Right ventricle myocardium inferior (tissue), 1 donor: ENCODE results near the gene SUGCT. TPM values are rescaled to one million over a fixed set of nuclear protein-coding genes. Genes with fewer than 3 reads are reported as not detected.

Source experiments
- ATAC-seq: fragments of 200-7000 bp; cut with Tn5 transposase; one replicate; pipeline ENCODE4 v1.9.1; 2020; ENCODE audit warnings: mild to moderate bottlenecking, moderate library complexity
- DNase-seq: peaks from one replicate; pipeline ENCODE4 v3.0.0; 2021; ENCODE audit errors: missing footprints
- intact Hi-C: fragments of 100-400 bp; cut with DNase I; formaldehyde crosslinking; loops from one replicate; pipeline ENCODE4 v1.11.0; 2022
- total RNA-seq: library from RNA; stranded (reverse); fragmentation: NEBNext Ultra II Directional; extraction: Animal tissue kit (Norgen Biotek cat#: 25700); gene quantifications from one replicate; pipeline ENCODE4 v1.2.1, GENCODE V29; 2021
- donor health status: DM: no; HTN: yes; CAD: no; lungs with severe emphysema.

The SUGCT gene
- total RNA-seq, 1 donor from 2014 or later: 4.4 TPM

DNA sequence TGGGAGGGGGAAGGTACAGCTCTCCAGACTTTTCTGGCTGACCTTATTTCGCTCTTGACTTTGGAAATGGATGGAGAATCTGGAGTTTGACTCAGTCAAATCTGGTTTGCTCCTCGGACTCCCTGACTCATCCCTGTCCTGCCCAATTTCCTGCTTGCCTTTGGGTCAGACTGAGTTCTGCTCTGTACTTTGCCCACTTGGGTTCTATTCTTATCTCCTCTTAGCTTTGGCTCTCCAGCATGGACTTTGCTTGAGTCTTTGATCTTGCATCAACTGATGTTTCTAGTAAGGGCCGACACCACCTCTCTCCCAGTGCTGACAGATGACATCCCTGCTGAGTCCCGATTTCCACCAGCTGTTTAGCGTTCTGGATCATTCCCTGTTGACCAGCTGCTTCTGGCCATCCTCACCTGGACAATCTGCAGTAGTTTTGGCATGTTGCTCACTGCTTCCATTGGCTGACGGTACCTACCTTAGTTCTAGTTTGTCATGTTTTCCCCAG is 335.3 kb downstream of the SUGCT start:
- ATAC-seq: no peak
- peak; percentile 44 for DNase-seq
- intact Hi-C loops: no loop called here

DNA sequence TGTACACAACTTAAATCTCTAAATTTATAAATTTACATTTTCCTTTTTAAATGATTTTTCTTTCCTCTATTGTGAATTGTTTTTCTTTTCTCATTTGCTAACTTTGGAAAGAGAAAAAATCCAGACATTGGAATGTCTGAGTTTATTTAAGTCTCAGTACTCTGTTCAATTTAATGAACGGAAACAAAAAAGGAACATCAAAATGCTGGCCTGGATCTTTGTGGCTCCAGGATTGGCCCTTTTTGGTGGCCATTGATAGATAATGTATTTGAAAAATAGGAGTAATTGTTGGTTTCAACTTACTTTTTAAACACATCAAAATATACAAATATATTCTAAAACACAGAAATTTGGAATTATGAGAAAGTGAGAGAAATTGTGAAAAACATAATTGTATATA is 336.0 kb downstream of the SUGCT start:
- ATAC-seq (no peak), DNase-seq (no peak)
- intact Hi-C loops: no loop called here

DNA sequence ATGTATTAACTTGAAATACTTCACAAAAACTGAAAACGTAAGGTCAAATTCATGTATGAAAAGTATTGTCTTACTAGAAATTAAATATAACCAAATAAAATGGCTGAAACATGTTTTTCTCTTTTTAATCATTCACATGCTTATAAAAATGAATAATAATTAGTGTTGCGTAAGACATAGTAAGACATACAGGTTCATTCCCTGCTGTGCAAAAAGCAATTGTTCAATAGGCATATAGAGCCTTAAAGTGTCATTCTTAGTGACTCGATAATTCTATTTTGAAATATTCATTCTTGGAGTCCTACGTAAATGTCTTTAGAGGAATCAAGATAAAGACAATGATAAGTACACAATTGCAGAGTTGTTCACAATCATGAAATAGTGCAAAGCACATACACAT is 337.1 kb downstream of the SUGCT start:
- DNase-seq (no peak), ATAC-seq (no peak)
- intact Hi-C loops: no loop called here

DNA sequence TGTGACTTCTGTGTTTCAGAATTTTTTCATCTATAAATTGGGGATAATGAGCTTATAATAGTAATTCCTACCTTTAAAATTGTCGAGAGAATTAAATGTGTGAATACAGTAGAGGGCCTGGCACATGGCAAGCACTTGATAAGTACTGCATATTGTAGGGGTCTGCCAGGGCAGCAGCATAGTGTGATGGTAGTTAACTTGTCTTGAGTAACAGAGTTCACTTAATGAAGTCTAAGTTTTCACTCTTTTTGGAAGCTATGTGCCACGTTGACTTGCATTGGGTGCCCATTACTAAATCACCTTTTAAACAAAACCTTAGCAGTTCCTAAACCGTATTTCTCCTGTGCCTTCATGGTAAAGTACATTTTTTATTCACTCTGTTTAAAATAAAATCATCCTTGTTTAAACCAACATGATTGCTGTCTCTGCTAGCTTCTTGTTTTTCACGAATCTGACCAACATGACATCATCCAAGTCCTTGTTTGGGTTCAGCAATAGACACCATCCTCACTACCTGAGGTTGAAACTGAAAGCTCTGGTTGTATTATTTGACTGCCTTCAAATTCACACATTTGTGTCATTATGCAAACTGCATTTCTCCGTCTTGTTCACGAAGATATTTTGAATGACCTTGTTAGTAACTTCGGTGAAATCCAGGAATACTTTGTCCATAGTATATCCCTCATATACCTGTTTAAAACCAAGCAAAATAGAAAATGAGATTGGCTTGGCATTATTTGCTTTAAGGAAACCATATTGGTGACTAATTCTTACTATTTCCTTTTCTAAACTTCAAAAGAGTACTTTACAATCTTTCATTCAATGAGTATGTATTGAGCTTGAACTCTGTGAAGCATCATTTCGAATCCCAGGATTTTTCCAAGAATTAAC is 340.2 kb downstream of the SUGCT start:
- intact Hi-C loops: no loop called here
- no peak for DNase-seq
- no peak for ATAC-seq

DNA sequence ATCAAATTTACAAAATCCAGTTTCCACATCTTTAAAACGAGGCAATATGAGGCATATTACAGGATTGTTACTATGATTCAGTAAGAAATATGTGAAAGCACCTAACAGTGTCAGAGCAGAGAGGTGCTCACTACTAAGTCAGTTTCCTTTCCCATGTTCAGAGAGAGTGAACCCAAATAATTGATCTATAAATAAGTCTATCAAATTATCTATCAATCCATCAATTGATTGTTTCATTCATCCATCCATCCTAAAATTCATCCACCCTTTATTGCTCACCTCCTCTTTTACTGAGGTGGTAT is 340.8 kb downstream of the SUGCT start:
- intact Hi-C loops: no loop called here
- no peak for ATAC-seq
- no peak for DNase-seq

DNA sequence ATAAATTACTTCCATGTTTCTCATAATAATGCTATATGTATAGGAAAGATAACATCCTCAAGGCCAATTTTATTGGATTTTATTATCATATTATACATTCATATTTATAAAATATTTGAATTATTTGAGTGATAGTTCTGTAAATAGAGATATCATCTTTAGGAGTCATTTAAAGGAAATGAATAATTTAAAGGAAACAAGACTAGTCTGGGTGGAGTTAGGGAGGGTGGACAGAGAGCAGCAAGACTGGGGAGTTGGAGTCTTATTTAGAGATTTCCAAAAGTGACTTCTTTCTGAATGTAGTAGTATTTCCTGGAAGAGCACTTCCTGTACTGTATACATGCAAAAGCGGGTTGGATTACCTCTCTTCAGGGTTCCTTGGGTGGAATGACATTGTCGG is 342.3 kb downstream of the SUGCT start:
- ATAC-seq (no peak), DNase-seq (no peak)
- intact Hi-C loops: no loop called here

DNA sequence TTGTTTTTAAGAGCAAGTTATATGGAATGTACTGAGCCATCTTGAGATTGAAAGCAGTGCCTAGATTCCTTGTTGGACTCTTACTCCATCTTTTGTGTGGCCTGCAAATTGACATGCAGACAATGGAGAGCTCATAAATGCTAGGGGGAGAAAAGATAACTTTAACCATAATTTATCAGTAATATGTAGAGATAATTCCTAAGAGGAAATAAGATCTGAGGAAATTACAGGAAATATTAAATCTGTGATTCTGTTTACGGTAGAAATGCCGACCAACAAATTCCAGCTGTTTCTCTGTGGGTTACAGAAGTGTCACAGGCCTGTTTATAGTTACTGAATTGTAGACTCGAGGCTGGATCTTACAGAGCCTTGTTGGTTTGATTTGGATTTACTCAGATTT is 348.0 kb downstream of the SUGCT start:
- intact Hi-C loops: no loop called here
- ATAC-seq (no peak), DNase-seq (no peak)

DNA sequence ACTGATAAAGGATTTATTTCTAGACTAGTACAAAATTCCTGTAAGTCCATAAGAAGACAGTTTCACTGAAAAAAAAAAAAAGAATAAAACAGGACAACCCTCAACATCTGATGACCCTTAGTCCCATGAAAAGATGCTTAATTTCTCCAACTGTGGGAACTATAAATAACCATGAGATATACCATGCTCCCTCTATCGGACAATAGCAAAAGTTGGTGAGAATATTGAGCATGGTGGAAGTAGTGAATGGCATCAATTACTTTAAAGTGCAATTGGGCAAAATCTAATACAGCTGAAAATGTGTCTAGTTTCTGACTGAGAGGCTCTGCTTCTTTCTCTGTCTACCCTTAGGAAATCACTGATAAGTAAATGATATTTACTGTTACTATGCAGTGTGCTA is 348.8 kb downstream of the SUGCT start:
- ATAC-seq: no peak
- no peak for DNase-seq
- intact Hi-C loops: no loop called here

DNA sequence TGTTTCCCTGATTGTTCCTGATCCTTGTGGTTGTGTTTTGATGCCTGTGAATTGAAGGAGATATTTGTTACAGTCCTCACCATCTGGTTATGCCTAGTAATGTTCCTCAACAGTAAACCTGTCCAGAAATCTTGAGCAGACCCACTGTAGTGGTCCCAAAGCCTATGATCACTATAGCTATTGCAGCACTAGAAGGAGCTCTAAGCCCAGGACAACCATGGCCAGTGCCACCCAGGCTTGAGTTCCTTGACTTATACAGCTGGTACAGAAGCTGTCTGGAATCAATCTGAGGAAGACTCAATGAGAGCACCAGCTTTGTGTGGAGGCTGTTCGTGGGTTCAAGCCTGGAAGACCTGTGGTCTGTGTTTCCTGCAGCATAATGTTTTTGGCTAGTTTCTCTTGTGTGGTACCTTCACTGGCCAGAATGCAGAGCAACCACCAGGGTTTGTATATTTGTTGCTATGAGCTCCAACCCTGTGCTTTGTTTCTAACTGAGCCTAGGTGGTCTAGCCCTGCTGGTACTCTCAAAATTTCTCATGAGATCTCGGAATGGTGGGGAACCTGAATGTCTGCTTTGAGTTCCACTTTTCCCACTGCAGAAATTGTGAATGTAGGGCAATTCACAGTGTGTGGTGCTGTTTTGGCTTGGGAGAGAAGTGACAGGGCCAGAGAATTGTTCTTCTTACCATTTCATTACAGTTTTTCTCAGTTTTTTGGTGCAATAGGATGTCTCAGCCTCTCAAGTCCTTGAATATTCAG is 355.2 kb downstream of the SUGCT start:
- ATAC-seq: no peak
- intact Hi-C loops: no loop called here

DNA sequence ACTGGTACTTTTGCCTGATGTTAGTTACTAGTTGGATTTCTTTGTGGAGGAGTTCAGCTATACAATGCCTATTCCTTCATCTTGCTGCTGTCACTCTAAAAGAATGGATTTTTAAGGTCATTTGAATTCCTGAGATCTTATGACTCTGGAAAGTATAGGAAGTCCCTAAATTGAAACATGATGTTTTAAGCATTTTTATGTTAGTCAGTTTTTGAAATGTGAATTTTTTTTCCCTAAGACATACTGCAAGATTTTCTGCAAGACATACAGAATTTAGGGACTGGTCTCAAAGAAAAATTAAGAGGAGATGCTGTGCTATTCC is 355.8 kb downstream of the SUGCT start:
- intact Hi-C loops: no loop called here
- ATAC-seq (no peak), DNase-seq (no peak)

More for the DNA sequence above, 355.2 kb downstream of the SUGCT start:
- DNase-seq: no peak

DNA sequence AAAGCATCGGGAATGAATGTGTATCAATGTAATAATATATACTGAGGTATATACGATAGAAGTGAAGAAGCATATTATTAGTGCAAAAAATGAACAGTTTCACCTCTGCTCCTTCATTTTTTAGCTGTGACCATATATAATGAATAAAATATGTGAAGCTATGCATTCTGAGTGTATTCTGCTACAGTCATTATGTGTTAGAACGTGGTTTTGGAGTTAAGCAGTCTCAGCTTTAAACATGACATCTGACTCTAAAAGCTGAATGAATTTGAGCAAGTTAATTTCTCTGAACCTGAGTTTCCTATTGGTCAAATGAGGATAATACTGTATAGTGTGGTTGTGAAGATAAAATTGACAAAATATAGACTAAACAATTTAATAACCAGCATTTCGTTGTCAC is 358.1 kb downstream of the SUGCT start:
- DNase-seq: no peak
- intact Hi-C loops: no loop called here
- no peak for ATAC-seq

DNA sequence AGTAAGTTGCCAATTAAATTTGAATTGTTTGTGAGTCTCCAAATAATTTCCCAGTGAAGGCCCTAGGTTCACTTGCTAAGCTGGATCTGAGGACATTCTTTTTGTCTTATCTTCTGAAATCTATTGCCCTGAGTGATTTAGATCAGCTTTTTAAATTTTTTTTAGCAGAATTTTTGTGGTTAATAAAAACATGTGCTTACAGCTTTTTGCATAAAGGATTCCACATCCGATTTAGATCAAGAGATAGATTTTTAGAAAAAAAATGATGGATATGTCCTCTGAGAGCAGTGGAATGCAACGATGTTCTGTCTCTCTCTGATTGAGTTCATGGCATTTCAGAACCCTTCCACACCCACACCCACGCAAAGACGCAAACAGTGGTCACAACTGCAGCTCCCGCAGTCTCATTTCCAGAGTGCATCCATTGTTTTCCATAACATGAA is 358.8 kb downstream of the SUGCT start:
- no peak for ATAC-seq
- no peak for DNase-seq
- intact Hi-C loops: no loop called here

DNA sequence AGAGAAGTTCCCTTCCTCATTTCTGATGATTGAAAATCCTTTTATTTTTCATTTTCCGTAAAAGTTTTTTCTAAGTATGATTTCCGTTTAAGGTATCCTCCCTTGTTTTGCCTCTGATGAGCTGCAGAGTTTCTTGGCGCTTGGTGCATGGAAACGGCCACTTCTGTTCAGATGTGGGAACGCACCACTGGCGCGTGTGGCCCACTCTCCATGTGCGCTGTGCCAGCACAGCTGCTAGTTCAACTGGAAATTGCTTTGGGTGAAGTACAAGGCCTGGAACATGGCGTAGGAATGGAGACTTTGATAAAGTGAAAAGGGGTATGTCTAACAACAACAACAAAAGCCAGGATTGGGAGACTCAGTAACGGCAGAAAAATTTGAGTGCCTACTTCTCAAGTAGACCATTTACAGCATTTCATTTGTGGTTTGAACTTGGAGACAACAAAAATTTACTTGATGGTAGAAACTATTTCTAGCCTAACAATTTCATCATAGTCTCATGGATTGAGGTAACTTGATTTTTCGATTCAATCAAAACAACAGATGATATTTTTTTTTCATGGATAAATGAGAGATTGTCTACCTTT is 364.2 kb downstream of the SUGCT start:
- peak; percentile 53 for DNase-seq
- intact Hi-C loops: no loop called here
- no peak for ATAC-seq

DNA sequence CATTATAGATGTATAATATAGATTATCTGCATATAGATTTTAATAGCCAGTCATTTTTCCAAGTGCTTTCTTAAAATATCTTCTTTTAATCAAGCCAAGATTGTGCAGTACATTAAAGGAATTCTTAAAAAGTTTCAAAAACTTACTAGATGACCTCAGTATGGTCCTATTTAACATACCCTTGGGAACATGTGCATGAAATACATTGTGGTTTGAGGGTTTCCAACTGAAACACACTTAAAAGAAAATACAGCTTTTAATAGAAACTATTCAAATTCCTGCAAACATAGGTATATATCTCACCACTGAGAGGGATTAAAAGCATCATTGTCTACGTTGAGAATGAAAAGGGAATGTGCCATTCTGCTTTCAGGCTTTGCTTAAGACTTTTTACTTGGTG is 364.9 kb downstream of the SUGCT start:
- no peak for ATAC-seq
- DNase-seq: no peak
- intact Hi-C loops: no loop called here

DNA sequence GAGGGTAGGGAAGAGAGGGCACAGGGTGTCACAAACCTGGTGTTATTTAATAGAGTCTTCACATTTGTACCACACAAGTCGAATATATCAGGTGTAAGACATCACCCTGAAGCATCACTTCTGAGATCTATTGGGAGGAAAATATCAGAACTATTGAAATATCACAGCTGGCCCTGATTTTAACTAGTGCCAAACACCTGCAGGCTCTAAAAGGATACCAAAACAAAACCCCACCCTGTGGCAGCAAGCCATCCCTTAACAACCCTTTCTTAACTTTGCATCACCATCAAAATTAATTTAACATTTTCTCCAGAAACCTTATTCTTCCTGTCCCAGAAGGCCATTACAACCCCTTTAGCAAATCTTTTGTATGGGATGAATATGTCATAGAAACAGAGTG is 365.4 kb downstream of the SUGCT start:
- intact Hi-C loops: no loop called here
- ATAC-seq: no peak
- no peak for DNase-seq

DNA sequence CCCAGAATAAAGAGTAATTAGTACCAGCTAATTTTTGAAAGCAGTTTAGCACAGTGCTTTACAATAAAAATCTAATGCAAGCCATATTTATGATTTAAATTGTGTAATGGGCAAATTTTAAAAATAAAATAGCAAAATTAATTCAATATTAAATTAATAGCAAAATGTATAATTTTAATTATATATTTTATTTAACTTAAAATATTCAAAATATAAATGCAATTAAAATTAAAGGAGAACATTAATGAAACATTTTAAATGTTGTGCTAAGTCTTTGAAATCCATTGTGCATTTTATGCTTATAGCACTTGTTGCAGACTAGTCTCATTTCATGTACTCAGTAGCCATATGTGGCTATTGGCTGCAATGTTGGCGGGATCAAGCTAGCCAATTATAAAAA is 367.6 kb downstream of the SUGCT start:
- no peak for DNase-seq
- ATAC-seq: no peak
- intact Hi-C loops: no loop called here

DNA sequence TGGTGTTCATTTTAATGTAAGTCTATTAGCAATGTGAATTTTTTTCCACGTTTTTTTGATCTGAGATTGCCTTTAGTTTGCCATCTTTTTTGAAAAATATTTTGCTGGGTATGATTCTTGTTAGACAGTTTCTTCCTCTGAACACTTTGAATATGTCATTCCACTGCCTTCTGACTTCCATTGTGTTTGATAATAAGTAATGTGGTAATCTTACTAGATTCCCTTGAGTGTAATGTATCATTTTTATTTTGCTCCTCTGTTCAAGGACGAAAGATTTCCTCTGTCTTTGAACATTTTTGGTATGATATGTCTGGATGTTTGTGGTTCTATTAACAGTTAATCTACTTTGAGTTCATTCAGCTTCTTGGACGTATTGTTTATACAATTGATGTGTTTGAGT is 371.4 kb downstream of the SUGCT start:
- DNase-seq (no peak), ATAC-seq (no peak)
- intact Hi-C loops: no loop called here

DNA sequence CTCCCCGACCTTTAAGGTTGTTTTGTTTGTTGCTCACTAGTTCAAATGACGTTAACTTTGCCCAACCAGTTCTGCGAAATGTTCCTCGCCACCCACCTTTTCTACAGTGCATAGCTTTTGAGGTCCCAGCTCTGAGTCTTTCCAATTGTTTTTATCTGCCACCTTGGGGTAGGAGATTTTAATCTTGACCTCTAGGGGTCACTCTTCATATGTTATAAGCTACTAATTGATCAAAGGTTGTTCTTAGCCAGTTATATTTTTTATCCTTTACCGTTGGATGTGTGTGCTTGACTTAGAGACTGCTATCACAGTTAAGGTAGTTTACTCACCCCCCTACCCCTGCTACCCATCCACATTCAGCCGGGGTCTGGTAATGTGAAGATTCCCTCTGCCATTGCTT is 372.4 kb downstream of the SUGCT start:
- no peak for DNase-seq
- no peak for ATAC-seq
- intact Hi-C loops: no loop called here

DNA sequence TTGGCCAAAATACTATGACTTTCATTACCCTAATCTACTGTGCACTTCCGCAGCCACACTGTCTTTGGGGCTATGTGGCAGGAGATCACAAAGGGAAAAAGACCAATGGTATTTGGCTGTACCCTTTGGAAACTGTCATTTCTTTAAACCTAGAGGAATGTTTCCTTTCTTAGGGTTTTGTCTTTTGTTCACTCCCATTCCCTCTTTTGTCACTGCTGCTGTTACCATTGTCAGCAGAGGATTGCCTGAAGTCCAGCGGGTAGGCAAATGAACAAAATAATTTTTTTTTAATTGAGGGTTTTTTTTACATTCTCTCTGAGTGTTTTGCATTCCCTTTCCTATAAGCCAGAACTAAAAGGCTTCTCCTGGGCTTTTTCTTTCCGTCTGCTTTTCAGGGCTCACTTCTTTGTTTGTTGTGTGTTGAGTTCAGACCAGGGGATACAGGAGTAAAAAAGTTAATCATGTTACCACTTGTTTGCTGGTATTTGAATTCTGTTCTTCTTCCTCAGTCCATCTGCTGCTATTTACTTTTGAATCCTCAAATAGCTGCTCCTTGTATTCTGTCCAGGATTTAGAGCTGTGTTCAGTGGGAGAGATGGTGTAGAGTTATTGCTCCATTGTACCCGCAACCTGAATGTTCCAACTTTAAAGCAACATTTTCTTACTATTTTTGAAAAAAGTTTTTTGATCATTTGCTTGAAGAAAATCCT is 374.6 kb downstream of the SUGCT start:
- DNase-seq (no peak), ATAC-seq (no peak)
- intact Hi-C loops: no loop called here
